H1 (cell line): Measurements from ENCODE around the gene RMND5B. TPM values are rescaled to one million over a fixed set of nuclear protein-coding genes. Genes with fewer than 3 reads are reported as not detected.

ENCODE experiments used
- CTCF ChIA-PET: fragments of 300-600 bp; sonication (Branson Sonifier 250); formaldehyde crosslinking; loops from one replicate; lab custom pipeline; 2021; ENCODE audit not compliant: partially characterized antibody; lab: Charles Lee
- POLR2A ChIA-PET: fragments of 300-600 bp; sonication (Branson Sonifier 250); formaldehyde crosslinking; loops from one replicate; lab custom pipeline; 2021; ENCODE audit warnings: inconsistent platforms; ENCODE audit not compliant: partially characterized antibody; lab: Charles Lee
- DNase-seq, 2 experiments: peaks; one replicate each; pipeline versions ENCODE4 v3.0.0 to v3.0.0-alpha.2; 2010 to 2022; ENCODE audit warnings: low spot score in 2 of 2, low read depth in 1 of 2, mixed read lengths in 1 of 2
- FAIRE-seq: peaks from 2 replicates; lab custom pipeline; 2011; peaks lifted over from hg19 to GRCh38; lab: Jason Lieb, UNC
- H2AFZ ChIP-seq: 2 replicates; pipeline ENCODE4 v1.8.1; 2012; ENCODE audit warnings: low read length, inconsistent platforms
- H2AK5ac ChIP-seq: 2 replicates; pipeline ENCODE4 v1.6.1; 2013; ENCODE audit warnings: low read depth, low read length
- H2BK120ac ChIP-seq: replicated peaks from 2 replicates; pipeline ENCODE3; 2013; ENCODE audit warnings: low read depth, low read length, inconsistent platforms
- H2BK12ac ChIP-seq: 2 replicates; pipeline ENCODE4 v1.6.1; 2013; ENCODE audit warnings: low read depth, low read length
- H2BK15ac ChIP-seq: 2 replicates; pipeline ENCODE4 v1.6.1; 2013; ENCODE audit warnings: low read length
- H2BK20ac ChIP-seq: 2 replicates; pipeline ENCODE4 v1.6.1; 2013; ENCODE audit warnings: low read length
- H2BK5ac ChIP-seq: 2 replicates; pipeline ENCODE4 v1.6.1; 2013; ENCODE audit warnings: low read depth, low read length
- H3K14ac ChIP-seq: 2 replicates; pipeline ENCODE4 v1.6.1; 2013; ENCODE audit warnings: inconsistent platforms; ENCODE audit not compliant: insufficient read length
- H3K18ac ChIP-seq: 2 replicates; pipeline ENCODE4 v1.6.1; 2013; ENCODE audit warnings: low read length; ENCODE audit errors: extremely low read depth
- H3K23ac ChIP-seq: 2 replicates; pipeline ENCODE4 v1.6.1; 2013; ENCODE audit warnings: inconsistent platforms; ENCODE audit not compliant: insufficient read length
- H3K23me2 ChIP-seq: 2 replicates; pipeline ENCODE4 v1.6.1; 2013; ENCODE audit warnings: low read depth, low read length
- H3K27ac ChIP-seq: 2 replicates; pipeline ENCODE4 v1.6.1; 2011; ENCODE audit warnings: low read depth, low read length, inconsistent platforms
- H3K27me3 ChIP-seq, 4 experiments: replicated peaks in 1 of 4; 1 replicate in 1 of 4; 2 replicates in 3 of 4; pipeline versions ENCODE4 v1.6.1 to v1.8.1; 2011 to 2013; ENCODE audit warnings: low read length in 3 of 4, mild to moderate bottlenecking in 3 of 4, inconsistent platforms in 2 of 4, mixed read lengths in 2 of 4, moderate library complexity in 1 of 4; ENCODE audit not compliant: control insufficient read depth in 3 of 4, insufficient read depth in 3 of 4; ENCODE audit errors: extremely low read depth in 1 of 4
- H3K36me3 ChIP-seq, 4 experiments: 2 replicates each; pipeline versions ENCODE4 v1.6.1 to v1.8.1; 2011 to 2013; ENCODE audit warnings: mild to moderate bottlenecking in 4 of 4, low read length in 3 of 4, moderate library complexity in 2 of 4, control low read depth in 1 of 4, inconsistent platforms in 1 of 4; ENCODE audit not compliant: insufficient read depth in 4 of 4, control insufficient read depth in 2 of 4
- H3K4ac ChIP-seq: replicated peaks from 2 replicates; pipeline ENCODE3; 2013; ENCODE audit warnings: low read length, low read depth, mixed read lengths, inconsistent platforms; ENCODE audit not compliant: insufficient read length
- H3K4me1 ChIP-seq, 4 experiments: replicated peaks in 1 of 4; 1 replicate in 1 of 4; 2 replicates in 3 of 4; pipeline versions ENCODE4 v1.6.1 to v1.8.1; 2011 to 2013; ENCODE audit warnings: low read length in 3 of 4, inconsistent platforms in 2 of 4, mixed read lengths in 1 of 4; ENCODE audit not compliant: insufficient read depth in 4 of 4, control insufficient read depth in 3 of 4
- H3K4me2 ChIP-seq, 2 experiments: 2 replicates each; pipeline versions ENCODE4 v1.6.1 to v1.8.1; 2011 to 2013; ENCODE audit warnings: low read depth in 2 of 2, low read length in 2 of 2, control low read depth in 1 of 2, inconsistent platforms in 1 of 2, mild to moderate bottlenecking in 1 of 2; ENCODE audit not compliant: insufficient read depth in 1 of 2
- H3K4me3 ChIP-seq, 4 experiments: fragments of 200-600, 300-600 bp in 1 of 4; sonication (generic), shearing (Covaris generic), sonication (Bioruptor Twin) in 1 of 4; 2 replicates each; pipeline versions ENCODE4 v1.5.1 to v1.8.1; 2011 to 2016; ENCODE audit warnings: low read length in 4 of 4, low read depth in 3 of 4, control low read depth in 2 of 4, inconsistent platforms in 2 of 4, mild to moderate bottlenecking in 2 of 4, mixed read lengths in 1 of 4, moderate library complexity in 1 of 4; ENCODE audit not compliant: insufficient read depth in 2 of 4; ENCODE audit errors: extremely low read depth in 1 of 4
- H3K56ac ChIP-seq: replicated peaks from 2 replicates; pipeline ENCODE3; 2013; ENCODE audit warnings: low read depth, mild to moderate bottlenecking, mixed read lengths, low read length, inconsistent platforms; ENCODE audit not compliant: insufficient read length
- H3K79me1 ChIP-seq: 2 replicates; pipeline ENCODE4 v1.6.1; 2013; ENCODE audit warnings: low read depth, low read length, control low read depth
- H3K79me2 ChIP-seq, 2 experiments: 2 replicates each; pipeline versions ENCODE4 v1.6.1 to v1.8.1; 2012 to 2013; ENCODE audit warnings: low read length in 2 of 2, mild to moderate bottlenecking in 2 of 2, inconsistent platforms in 1 of 2; ENCODE audit not compliant: insufficient read depth in 2 of 2, control insufficient read depth in 1 of 2
- H3K9ac ChIP-seq, 4 experiments: replicated peaks in 1 of 4; 1 replicate in 1 of 4; 2 replicates in 3 of 4; pipeline versions ENCODE4 v1.6.1 to v1.8.1; 2011 to 2013; ENCODE audit warnings: low read depth in 3 of 4, low read length in 3 of 4, control low read depth in 2 of 4, mild to moderate bottlenecking in 2 of 4, moderate library complexity in 2 of 4, inconsistent platforms in 1 of 4; ENCODE audit errors: extremely low read depth in 1 of 4
- H3K9me3 ChIP-seq, 2 experiments: 2 replicates each; pipeline versions ENCODE4 v1.6.1 to v1.8.1; 2012 to 2013; ENCODE audit warnings: mild to moderate bottlenecking in 2 of 2, moderate library complexity in 2 of 2, control low read depth in 1 of 2, inconsistent platforms in 1 of 2, low read depth in 1 of 2, low read length in 1 of 2, mixed read lengths in 1 of 2; ENCODE audit not compliant: insufficient read depth in 2 of 2
- H4K20me1 ChIP-seq, 2 experiments: replicated peaks in 1 of 2; 2 replicates each; pipeline versions ENCODE3 to v1.8.1; 2011 to 2013; ENCODE audit warnings: inconsistent platforms in 2 of 2, low read length in 2 of 2, mild to moderate bottlenecking in 1 of 2; ENCODE audit not compliant: insufficient read depth in 2 of 2, control insufficient read depth in 1 of 2
- H4K5ac ChIP-seq: 2 replicates; pipeline ENCODE4 v1.6.1; 2013; ENCODE audit warnings: low read length, low read depth, mixed read lengths, inconsistent platforms; ENCODE audit not compliant: insufficient read length
- H4K8ac ChIP-seq: 2 replicates; pipeline ENCODE4 v1.8.0; 2013; ENCODE audit warnings: mild to moderate bottlenecking, moderate library complexity, low read length, inconsistent platforms; ENCODE audit not compliant: insufficient read depth; ENCODE audit errors: extremely low read depth
- H4K91ac ChIP-seq: replicated peaks from 2 replicates; pipeline ENCODE3; 2013; ENCODE audit warnings: low read length, mixed read lengths, inconsistent platforms; ENCODE audit not compliant: insufficient read length
- CBX5 ChIP-seq: fragments of 300-800, 300-1000 bp; sonication (generic); IDR thresholded peaks from 2 replicates; pipeline ENCODE4 v1.7.1; 2016; ENCODE audit warnings: antibody characterized with exemption, low read length, low read depth
- EZH2 ChIP-seq: fragments of 200-600 bp; sonication (generic); IDR thresholded peaks from 2 replicates; pipeline ENCODE4 v1.7.1; 2012; ENCODE audit warnings: low read depth, mild to moderate bottlenecking, moderate library complexity, low read length, inconsistent platforms; ENCODE audit not compliant: severe bottlenecking
- HDAC6 ChIP-seq: IDR thresholded peaks from one replicate; pipeline ENCODE4 v1.7.1; 2012; ENCODE audit warnings: low read depth, mild to moderate bottlenecking, inconsistent platforms, low read length, moderate library complexity
- SP1 ChIP-seq: IDR thresholded peaks from 2 replicates; pipeline ENCODE4 v1.6.1; 2011; ENCODE audit warnings: low read depth, low read length
- SRF ChIP-seq: IDR thresholded peaks from 2 replicates; pipeline ENCODE4 v1.6.1; 2011; ENCODE audit warnings: mild to moderate bottlenecking, low read depth, low read length, moderate library complexity
- SUZ12 ChIP-seq: fragments of 200-600 bp; sonication (generic); IDR thresholded peaks from 2 replicates; pipeline ENCODE4 v1.6.1; 2012; ENCODE audit warnings: mild to moderate bottlenecking, inconsistent platforms, low read length, moderate library complexity, mixed read lengths
- TAF1 ChIP-seq: IDR thresholded peaks from 2 replicates; pipeline ENCODE4 v1.6.1; 2011; ENCODE audit warnings: mild to moderate bottlenecking, low read depth, low read length
- TAF7 ChIP-seq: optimal IDR thresholded peaks from 2 replicates; pipeline ENCODE3; 2011; ENCODE audit warnings: low read depth, mild to moderate bottlenecking, inconsistent platforms, low read length, moderate library complexity, borderline replicate concordance
- ZNF274 ChIP-seq: IDR thresholded peaks from 2 replicates; pipeline ENCODE4 v1.7.0; 2012; ENCODE audit warnings: low read length, borderline replicate concordance; ENCODE audit errors: extremely low read depth
- WGBS, 2 experiments: shearing (Covaris generic) in 1 of 2; methylation state at CpG; one replicate each; pipeline versions ENCODE4 v1.1.6 to v1.1.7; 2013 to 2015; ENCODE audit warnings: low lambda C conversion rate in 2 of 2, mixed read lengths in 2 of 2, inconsistent platforms in 1 of 2, low coverage in 1 of 2, missing lambda C conversion rate in 1 of 2; ENCODE audit not compliant: insufficient replicate concordance in 2 of 2, insufficient coverage in 1 of 2, insufficient read length in 1 of 2; ENCODE audit errors: extremely low coverage in 1 of 2, missing lambda C conversion rate in 1 of 2; 5-methylcytosine and 5-hydroxymethylcytosine counted together
- polyA plus RNA-seq, 7 experiments: library from polyadenylated mRNA; depleted of rRNA in 3 of 7; stranded (reverse) in 5 of 7; unstranded in 2 of 7; fragments of >200 nt in 5 of 7; fragments of 200-250 nt in 2 of 7; gene quantifications; 1 replicate in 5 of 7; 2 replicates in 1 of 7; 4 replicates in 1 of 7; pipeline versions ENCODE4 v1.2.1 to v1.2.3, GENCODE V29; 2011 to 2013; ENCODE audit warnings: missing spikeins in 2 of 7, mixed read lengths in 2 of 7
- total RNA-seq: library from RNA; stranded (reverse); fragmentation: NEBNext Ultra II Directional; extraction: Animal tissue kit (Norgen Biotek cat#: 25700); gene quantifications from 2 replicates; pipeline ENCODE4 v1.2.1, GENCODE V29; 2021
- TF ChIP-seq, protein P1 (sequence below): IDR thresholded peaks from 2 replicates; pipeline ENCODE4 v1.6.1; 2011; ENCODE audit warnings: low read length, improper control_type of control experiment

The RMND5B gene
- total and polyA plus RNA-seq, 2 of the 8 experiments (the other 6 are each of a cell fraction or from before 2014, with no cell fraction given), result 75.9 to 90.2 TPM

DNA sequence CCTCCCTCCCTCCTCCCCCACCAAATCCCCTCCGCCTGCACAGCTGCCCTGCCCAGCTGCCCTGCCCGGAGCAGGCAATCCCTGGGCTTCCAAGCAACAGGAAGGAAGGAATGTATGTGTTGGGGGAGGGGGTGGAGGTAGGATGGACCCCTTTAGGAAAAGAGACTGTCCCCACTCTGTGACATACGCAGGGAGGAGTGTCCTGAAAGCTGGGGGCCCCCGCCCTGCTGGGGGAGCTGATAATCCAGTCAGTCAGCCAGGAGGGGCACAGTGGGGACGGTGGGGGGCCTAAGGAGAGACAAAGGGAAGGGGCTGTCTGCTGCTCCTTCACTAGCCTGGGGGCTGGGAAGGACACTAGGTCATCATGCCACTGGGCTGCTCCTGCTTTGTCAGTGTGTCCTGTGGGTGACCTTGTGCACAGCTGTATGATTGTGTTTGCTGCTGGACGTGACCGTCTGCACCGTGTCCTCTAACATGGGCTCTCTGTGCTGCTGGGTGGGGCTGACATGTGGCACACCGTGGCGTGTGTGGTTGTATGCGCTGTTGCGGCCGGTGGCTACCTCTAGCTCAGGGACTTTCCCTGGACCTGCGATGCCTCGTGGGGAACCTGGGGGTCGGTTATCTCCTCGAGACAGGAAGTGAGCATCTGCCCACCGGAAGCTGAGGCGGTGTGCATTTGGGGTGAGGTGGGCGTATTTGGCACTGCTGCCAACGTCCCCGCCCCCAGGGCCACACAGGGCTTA, 14.5 kb upstream of the RMND5B start:
- H3K27ac ChIP-seq, result peak overlapping the region; percentile 78
- H2BK120ac ChIP-seq, result peak overlapping the region; percentile 81
- 65% methylated on average over 20 of the region's 22 CpGs; no CpG with 5 or more reads in 1 of the 2 experiments for WGBS, 2 experiments
- H2BK12ac ChIP-seq, result peak overlapping the region; percentile 96
- peak overlapping the region; percentile 96; the same call in 1 of the 2 replicates for H2AK5ac ChIP-seq
- ChIA-PET CTCF (interaction anchor here (0.8 to 12.9 kb wide), 6 partner anchors 9 to 39 kb away, joined by 3 to 189 read pairs (median 15); partner anchors contain the start of gene RMND5B), POLR2A (interaction anchor here (0.9 to 40.7 kb wide), 15 partner anchors 0 to 600 kb away, joined by 3 to 1250 read pairs (median 6); partner anchors contain the start of genes N4BP3, NHP2 and RMND5B)
- H2BK15ac ChIP-seq, result peak overlapping the region; percentile 85
- H3K4me1 ChIP-seq, result peaks cover 3 to 46% (median 33%) of the 10 kb centered on the region in 4 experiments
- peak overlapping the region; percentile 97 for H3K4ac ChIP-seq
- peaks cover 16 to 68% of the 10 kb centered on the region in 2 experiments; a peak in 3 of 4 replicates for H3K79me2 ChIP-seq
- no peaks in the 10 kb centered on the region for H3K9me3 ChIP-seq
- H3K23me2 ChIP-seq, result peaks cover 20% of the 10 kb centered on the region
- H4K8ac ChIP-seq, result no peak overlapping the region
- H4K91ac ChIP-seq, result peak overlapping the region; percentile 100
- H3K79me1 ChIP-seq, result peaks cover 21% of the 10 kb centered on the region
- H2BK20ac ChIP-seq, result peak overlapping the region; percentile 40
- H3K14ac ChIP-seq, result no peak overlapping the region
- no peak for FAIRE-seq
- H3K23ac ChIP-seq, result no peak overlapping the region
- H2AFZ ChIP-seq, result no peak overlapping the region
- DNase-seq, result no peak
- peak overlapping the region in 3 of 4 experiments; percentile 24 to 61 (median 39); a peak in 5 of 7 replicates for H3K9ac ChIP-seq
- no peak overlapping the region for H3K56ac ChIP-seq
- peak overlapping the region; percentile 97 for H3K18ac ChIP-seq
- peak overlapping the region; percentile 95 for H2BK5ac ChIP-seq
- no peaks in the 10 kb centered on the region for H3K27me3 ChIP-seq
- peak overlapping the region; percentile 80 for H4K5ac ChIP-seq
- H3K36me3 ChIP-seq, result peaks cover under 1 to 8% (median 3%) of the 10 kb centered on the region in 4 experiments; a peak in 7 of 8 replicates
- peaks cover 4 to 14% of the 10 kb centered on the region in 2 experiments for H4K20me1 ChIP-seq
- peak overlapping the region; percentile 54 to 98 (median 82); a peak in 6 of 8 replicates for H3K4me3 ChIP-seq
- H3K4me2 ChIP-seq, result peak overlapping the region; percentile 93 to 97
- TF ChIP-seq CBX5 (no peak), SUZ12 (no peak), ZNF274 (no peak), TAF1 (0 out of 2 replicates have a peak, but pooled peaks have one; percentile 10), EZH2 (no peak), SRF (no peak), TAF7 (peak; percentile 31), HDAC6 (no peak), SP1 (peak; percentile 56; the same call in 1 of the 2 replicates)
- TF ChIP-seq, protein P1, sequence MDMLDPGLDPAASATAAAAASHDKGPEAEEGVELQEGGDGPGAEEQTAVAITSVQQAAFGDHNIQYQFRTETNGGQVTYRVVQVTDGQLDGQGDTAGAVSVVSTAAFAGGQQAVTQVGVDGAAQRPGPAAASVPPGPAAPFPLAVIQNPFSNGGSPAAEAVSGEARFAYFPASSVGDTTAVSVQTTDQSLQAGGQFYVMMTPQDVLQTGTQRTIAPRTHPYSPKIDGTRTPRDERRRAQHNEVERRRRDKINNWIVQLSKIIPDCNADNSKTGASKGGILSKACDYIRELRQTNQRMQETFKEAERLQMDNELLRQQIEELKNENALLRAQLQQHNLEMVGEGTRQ, result no peak
